Osteoblast (primary cell): ENCODE measurements around the gene CCDC102A. TPM values are rescaled to one million over a fixed set of nuclear protein-coding genes. Genes with fewer than 3 reads are reported as not detected.

Experiments
- DNase-seq: peaks from one replicate; pipeline ENCODE4 v3.0.0; 2011; ENCODE audit warnings: low spot score, mixed read lengths; ENCODE audit not compliant: insufficient read length; ENCODE audit errors: missing footprints
- H2AFZ ChIP-seq: 2 replicates; pipeline ENCODE4 v1.6.0; 2011; ENCODE audit warnings: mild to moderate bottlenecking, low read length
- H3K27ac ChIP-seq: 2 replicates; pipeline ENCODE4 v1.5.1; 2011; ENCODE audit warnings: mild to moderate bottlenecking, low read depth, low read length, moderate library complexity
- H3K27me3 ChIP-seq: 2 replicates; pipeline ENCODE4 v1.6.0; 2012; ENCODE audit warnings: mild to moderate bottlenecking, control low read depth, inconsistent platforms, low read length, moderate library complexity; ENCODE audit not compliant: insufficient read depth
- H3K36me3 ChIP-seq: 2 replicates; pipeline ENCODE4 v1.5.1; 2011; ENCODE audit warnings: mild to moderate bottlenecking, low read length, control low read depth, moderate library complexity; ENCODE audit not compliant: insufficient read depth
- H3K4me1 ChIP-seq: 2 replicates; pipeline ENCODE4 v1.5.1; 2011; ENCODE audit warnings: mild to moderate bottlenecking, low read length, control low read depth, moderate library complexity; ENCODE audit not compliant: insufficient read depth
- H3K4me2 ChIP-seq: 2 replicates; pipeline ENCODE4 v1.6.0; 2011; ENCODE audit warnings: mild to moderate bottlenecking, low read length; ENCODE audit not compliant: insufficient read depth
- H3K4me3 ChIP-seq: fragments of 200-600 bp; sonication (generic); 3 replicates; pipeline ENCODE4 v1.5.1; 2012; ENCODE audit warnings: mild to moderate bottlenecking, low read length, inconsistent platforms; ENCODE audit not compliant: insufficient read depth
- H3K79me2 ChIP-seq: 2 replicates; pipeline ENCODE4 v1.6.0; 2012; ENCODE audit warnings: mild to moderate bottlenecking, low read length, control low read depth, inconsistent platforms; ENCODE audit not compliant: insufficient read depth
- H3K9me3 ChIP-seq: 2 replicates; pipeline ENCODE4 v1.5.1; 2011; ENCODE audit warnings: low read depth, low read length, control low read depth
- H4K20me1 ChIP-seq: 2 replicates; pipeline ENCODE4 v1.6.0; 2012; ENCODE audit warnings: mild to moderate bottlenecking, low read length, control low read depth; ENCODE audit not compliant: insufficient read depth
- CTCF ChIP-seq: IDR thresholded peaks from 2 replicates; pipeline ENCODE4 v1.5.1; 2011; ENCODE audit warnings: mild to moderate bottlenecking, low read depth, low read length, moderate library complexity; ENCODE audit errors: extremely low read depth
- total RNA-seq: library from RNA; depleted of rRNA; stranded (reverse); fragments of >200 nt; gene quantifications from 2 replicates; pipeline ENCODE4 v1.2.3, GENCODE V29; 2012

CCDC102A gene
- total RNA-seq, 1 donor, result 9.8 TPM

GRCh38 chr16:57525761-57526160 lies 10.6 kb downstream of the CCDC102A start:
- TF ChIP-seq CTCF, result no peak
- Histone ChIP-seq H2AFZ (no peak overlapping the region), H3K4me1 (peaks cover 9% of the 10 kb centered on the region), H3K4me2 (no peak overlapping the region), H3K9me3 (no peaks in the 10 kb centered on the region), H4K20me1 (peaks cover 4% of the 10 kb centered on the region), H3K79me2 (no peaks in the 10 kb centered on the region), H3K27me3 (no peaks in the 10 kb centered on the region), H3K4me3 (no peak overlapping the region), H3K36me3 (no peaks in the 10 kb centered on the region), H3K27ac (no peak overlapping the region)
- DNase-seq, result no peak

- no peak for TF ChIP-seq CTCF
- H3K79me2 ChIP-seq, result no peaks in the 10 kb centered on the region
- H3K4me1 ChIP-seq, result no peaks in the 10 kb centered on the region
- H3K36me3 ChIP-seq, result no peaks in the 10 kb centered on the region
- no peak overlapping the region for H3K27ac ChIP-seq
- no peaks in the 10 kb centered on the region for H3K9me3 ChIP-seq
- no peak overlapping the region for H2AFZ ChIP-seq
- H4K20me1 ChIP-seq, result no peaks in the 10 kb centered on the region
- DNase-seq, result no peak
- no peak overlapping the region for H3K4me3 ChIP-seq
- H3K4me2 ChIP-seq, result no peak overlapping the region
- H3K27me3 ChIP-seq, result no peaks in the 10 kb centered on the region
Measured at GRCh38 chr16:57522960-57523359, 13.4 kb downstream of the CCDC102A start.

GRCh38 chr16:57519796-57520360 lies 16.5 kb downstream of the CCDC102A start:
- Histone ChIP-seq H3K4me1 (no peaks in the 10 kb centered on the region), H3K79me2 (no peaks in the 10 kb centered on the region), H2AFZ (no peak overlapping the region), H3K27me3 (no peaks in the 10 kb centered on the region), H3K9me3 (no peaks in the 10 kb centered on the region), H3K4me2 (no peak overlapping the region), H4K20me1 (no peaks in the 10 kb centered on the region), H3K27ac (no peak overlapping the region), H3K36me3 (peaks cover 5% of the 10 kb centered on the region), H3K4me3 (no peak overlapping the region)
- DNase-seq, result peak; percentile 99
- peak; percentile 97 for TF ChIP-seq CTCF

- TF ChIP-seq CTCF, result no peak
- no peak overlapping the region for H3K4me2 ChIP-seq
- no peak overlapping the region for H2AFZ ChIP-seq
- no peaks in the 10 kb centered on the region for H3K79me2 ChIP-seq
- no peak overlapping the region for H3K4me3 ChIP-seq
- H3K27ac ChIP-seq, result no peak overlapping the region
- DNase-seq, result peak; percentile 58
- H3K4me1 ChIP-seq, result no peaks in the 10 kb centered on the region
- peaks cover 5% of the 10 kb centered on the region for H3K36me3 ChIP-seq
- no peaks in the 10 kb centered on the region for H3K27me3 ChIP-seq
- no peaks in the 10 kb centered on the region for H4K20me1 ChIP-seq
- no peaks in the 10 kb centered on the region for H3K9me3 ChIP-seq
Measured at GRCh38 chr16:57518922-57519321, 17.4 kb downstream of the CCDC102A start.
